HG03025 (cell line): ENCODE data around the gene IRS1.
"Not testable (repeated sequence)": the region's sequence is repeated elsewhere in the genome, so short reads cannot be mapped to it uniquely, and the experiment has no call there.

ENCODE experiments used
- ATAC-seq: cut with Tn5 transposase; IDR thresholded peaks from one replicate; pipeline ENCODE4 v1.9.1; 2021; ENCODE audit warnings: mild to moderate bottlenecking, moderate library complexity; ENCODE audit not compliant: unreplicated experiment, low FRiP score

IRS1 gene, protein sequence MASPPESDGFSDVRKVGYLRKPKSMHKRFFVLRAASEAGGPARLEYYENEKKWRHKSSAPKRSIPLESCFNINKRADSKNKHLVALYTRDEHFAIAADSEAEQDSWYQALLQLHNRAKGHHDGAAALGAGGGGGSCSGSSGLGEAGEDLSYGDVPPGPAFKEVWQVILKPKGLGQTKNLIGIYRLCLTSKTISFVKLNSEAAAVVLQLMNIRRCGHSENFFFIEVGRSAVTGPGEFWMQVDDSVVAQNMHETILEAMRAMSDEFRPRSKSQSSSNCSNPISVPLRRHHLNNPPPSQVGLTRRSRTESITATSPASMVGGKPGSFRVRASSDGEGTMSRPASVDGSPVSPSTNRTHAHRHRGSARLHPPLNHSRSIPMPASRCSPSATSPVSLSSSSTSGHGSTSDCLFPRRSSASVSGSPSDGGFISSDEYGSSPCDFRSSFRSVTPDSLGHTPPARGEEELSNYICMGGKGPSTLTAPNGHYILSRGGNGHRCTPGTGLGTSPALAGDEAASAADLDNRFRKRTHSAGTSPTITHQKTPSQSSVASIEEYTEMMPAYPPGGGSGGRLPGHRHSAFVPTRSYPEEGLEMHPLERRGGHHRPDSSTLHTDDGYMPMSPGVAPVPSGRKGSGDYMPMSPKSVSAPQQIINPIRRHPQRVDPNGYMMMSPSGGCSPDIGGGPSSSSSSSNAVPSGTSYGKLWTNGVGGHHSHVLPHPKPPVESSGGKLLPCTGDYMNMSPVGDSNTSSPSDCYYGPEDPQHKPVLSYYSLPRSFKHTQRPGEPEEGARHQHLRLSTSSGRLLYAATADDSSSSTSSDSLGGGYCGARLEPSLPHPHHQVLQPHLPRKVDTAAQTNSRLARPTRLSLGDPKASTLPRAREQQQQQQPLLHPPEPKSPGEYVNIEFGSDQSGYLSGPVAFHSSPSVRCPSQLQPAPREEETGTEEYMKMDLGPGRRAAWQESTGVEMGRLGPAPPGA (N-terminal part only)

DNA sequence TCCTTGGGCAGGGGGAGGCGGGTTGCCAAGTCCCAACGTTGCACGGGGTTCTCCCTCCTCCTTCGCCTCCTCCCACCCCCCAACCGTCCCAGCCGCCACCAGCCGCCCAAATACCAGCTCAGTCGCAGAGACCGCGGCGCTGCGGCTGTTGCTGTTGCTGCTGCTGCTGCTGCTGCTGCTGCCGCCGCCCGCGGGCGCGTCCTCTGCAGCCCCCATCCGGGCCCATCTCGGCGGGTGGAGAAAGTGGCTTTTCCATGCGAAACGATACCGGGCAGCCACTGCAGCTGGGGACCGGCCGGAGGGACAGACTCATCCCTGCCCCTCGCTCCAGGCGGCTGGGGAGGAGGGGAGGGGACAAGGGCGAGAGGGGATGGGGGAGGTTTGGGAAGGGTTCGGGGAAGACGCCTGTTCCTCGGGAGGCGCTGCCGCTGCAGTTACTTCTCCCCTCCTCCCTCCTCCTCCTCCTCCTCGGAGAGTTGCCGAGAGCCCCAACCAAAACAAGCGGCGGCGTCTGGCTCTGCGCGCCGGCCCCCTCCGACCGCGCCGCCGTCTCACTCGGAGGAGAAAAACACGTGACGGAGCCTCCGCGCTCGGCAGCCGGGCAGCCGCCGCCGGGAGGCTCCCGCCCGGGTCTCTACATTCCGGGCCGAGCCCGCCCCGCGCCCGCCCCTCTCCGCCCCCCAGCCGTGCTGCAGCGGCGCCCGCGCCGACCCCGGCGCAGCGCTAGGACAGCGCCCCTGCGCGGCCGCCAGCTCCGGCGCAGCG lies at the start of gene IRS1:
TSS of gene IRS1 (minus strand) at position 610 of the 765 bp plus-strand sequence. CDS start 1,082 bp downstream, outside the sequence.
- peak; percentile 42 for ATAC-seq

DNA sequence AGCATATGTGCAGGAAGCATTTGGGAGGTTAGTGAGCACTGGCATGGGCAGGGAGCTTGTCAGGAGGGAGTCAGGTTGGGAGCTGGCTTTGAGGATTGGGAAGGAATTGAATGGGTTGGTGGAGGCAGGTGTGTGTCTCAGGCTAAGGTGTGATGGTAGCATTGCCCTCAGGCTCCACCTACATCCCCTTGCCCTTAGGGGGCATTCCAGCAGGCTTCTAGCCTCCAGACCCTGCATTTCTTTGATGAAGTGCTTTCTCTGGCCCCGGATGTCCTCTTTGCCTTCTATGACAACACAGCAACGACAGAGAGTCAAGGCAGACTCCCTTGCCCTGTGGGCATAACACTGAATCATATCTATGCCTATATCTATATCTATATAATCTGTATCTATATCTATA lies 49.7 kb upstream of the IRS1 start:
- ATAC-seq = no peak

DNA sequence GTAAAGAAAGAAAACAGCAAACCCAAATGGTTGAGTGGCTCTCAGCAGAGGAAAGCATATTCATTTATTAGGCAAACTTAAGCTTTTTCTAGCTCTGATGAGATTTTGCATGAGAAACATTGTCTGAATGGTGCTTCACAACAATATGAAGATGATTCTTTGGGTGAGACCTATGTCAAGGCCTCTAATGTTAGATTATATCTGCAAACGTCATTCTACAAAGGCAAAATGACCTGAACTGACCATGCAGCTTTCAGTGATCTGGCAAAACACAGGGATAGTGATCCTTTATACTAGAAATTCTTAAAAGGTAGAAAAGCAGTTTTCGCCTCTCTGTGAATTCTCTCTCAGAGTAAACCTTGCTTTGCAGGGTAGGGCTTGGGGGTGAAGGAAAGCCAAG lies 47.9 kb upstream of the IRS1 start:
- ATAC-seq = no peak

DNA sequence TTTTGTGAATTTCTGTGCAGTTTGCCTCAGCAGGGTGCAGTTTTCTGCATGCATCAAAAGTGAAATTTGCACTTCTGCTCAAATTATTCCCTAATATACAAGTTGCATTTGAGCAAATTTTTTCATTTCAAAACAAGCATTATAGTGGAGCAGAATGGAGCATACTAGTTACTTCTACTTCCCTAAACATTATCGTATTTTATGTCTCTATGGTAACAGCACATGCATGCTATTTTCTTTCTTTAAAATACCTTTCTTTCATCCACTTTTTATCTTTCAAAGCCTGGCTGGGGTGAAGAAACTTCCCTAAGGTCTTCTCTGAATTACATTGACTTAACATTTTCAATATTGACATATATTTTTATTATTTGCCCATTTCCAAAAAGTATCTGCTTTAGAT lies 47.5 kb upstream of the IRS1 start:
- ATAC-seq = no peak

DNA sequence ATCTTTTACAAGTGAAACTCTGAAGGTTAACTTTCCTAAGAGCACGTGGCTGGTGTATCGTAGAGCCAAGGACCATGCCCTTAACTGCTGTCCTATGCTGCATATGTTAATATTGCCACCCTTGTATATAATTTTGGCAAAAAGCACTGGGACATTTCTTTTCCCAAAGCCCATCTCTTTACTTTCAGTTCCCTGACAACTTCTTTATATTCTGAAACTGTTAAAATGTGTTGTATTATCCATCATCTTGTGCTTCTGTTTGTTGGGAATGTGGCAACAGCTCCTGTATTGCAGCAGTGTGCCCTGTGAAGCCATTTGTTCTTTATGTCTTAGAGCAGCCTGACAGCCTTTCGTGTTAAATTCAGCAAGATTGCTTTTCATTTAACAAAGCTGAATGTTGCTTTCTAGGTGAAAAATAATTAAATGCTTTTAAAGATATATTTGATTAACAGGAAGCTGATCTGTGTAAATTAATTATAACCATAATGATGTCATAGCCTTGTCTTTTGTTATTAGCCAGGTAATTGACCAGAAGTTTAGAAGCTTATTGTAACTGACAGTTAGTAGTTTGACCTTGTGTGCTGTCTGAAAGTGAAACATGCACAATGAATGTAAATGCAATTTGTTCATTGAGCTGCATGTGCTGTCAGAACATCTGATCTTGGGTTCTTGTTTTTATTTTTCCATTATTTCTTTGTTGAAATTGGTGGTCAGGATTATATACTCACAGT lies 45.9 kb upstream of the IRS1 start:
- peak; percentile 54 for ATAC-seq

DNA sequence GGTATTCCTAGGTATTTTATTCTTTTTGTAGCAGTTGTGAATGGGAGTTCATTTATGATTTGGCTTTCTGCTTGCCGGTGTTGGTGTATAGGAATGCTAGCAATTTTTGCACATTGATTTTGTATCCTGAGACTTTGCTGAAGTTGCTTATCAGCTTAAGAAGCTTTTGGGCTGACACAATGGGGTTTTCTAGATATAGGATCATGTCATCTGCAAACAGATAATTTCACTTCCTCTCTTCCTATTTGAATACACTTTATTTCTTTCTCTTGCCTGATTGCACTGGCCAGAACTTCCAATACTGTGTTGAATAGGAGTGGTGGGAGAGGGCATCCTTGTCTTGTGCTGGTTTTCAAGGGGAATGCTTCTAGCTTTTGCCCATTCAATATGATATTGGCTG lies 43.4 kb upstream of the IRS1 start:
- not testable (repeated sequence) for ATAC-seq

DNA sequence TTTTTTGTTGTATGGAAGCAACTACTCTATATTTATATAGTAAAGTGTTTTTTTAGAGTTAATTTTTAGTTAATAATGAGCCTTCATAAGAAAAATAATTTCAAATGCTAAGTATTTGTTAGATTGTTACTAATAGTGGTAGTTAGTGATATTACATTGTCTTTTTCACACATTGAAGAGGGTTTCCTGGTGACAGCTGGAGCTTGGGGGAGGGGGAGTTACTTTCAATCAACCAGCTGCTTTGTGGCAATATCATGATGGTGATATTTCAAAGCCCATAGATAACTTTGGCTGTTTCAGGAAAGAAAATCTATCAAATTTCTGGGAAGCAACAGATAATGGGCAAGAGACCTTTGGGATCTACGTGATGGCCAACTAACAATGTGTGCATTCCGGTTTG lies 40.3 kb upstream of the IRS1 start:
- ATAC-seq = no peak

DNA sequence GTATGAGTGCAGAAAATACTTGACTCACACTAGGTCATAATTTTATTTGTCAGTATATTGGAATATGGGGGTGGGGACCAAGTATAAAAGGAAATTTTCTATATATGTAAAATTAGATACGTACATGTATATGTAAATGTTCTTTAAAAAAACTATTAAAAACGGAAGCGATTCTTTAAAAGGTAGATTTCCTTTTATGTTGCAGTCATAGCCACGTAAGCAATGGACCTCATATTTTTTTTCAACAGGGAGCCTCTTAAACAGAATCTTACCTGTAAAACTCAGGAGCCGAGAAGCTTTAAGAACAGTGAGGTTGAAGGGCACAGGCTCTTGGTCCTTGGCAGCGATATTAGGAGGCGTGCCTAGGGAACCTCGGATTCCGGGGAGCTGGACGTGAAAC lies 39.5 kb upstream of the IRS1 start:
- ATAC-seq = no peak

DNA sequence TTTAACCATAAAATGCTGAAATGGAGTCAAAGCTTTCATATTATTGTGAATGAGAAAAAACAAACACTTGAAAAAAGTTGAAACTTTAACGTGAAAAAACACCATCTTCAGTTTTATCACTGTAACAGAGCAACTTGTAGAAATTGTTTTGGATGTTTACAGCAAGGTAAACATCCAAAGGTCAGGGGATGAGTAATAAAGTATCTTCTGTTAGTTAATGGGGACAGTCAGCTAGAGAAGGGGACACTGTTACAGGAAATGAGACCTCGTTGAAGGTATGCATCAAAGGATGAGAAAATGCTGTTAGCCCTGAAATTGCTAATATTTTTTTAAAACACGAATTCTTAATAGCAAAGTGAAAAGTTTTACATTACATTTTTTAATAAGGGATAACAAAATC lies 39.1 kb upstream of the IRS1 start:
- ATAC-seq = no peak

DNA sequence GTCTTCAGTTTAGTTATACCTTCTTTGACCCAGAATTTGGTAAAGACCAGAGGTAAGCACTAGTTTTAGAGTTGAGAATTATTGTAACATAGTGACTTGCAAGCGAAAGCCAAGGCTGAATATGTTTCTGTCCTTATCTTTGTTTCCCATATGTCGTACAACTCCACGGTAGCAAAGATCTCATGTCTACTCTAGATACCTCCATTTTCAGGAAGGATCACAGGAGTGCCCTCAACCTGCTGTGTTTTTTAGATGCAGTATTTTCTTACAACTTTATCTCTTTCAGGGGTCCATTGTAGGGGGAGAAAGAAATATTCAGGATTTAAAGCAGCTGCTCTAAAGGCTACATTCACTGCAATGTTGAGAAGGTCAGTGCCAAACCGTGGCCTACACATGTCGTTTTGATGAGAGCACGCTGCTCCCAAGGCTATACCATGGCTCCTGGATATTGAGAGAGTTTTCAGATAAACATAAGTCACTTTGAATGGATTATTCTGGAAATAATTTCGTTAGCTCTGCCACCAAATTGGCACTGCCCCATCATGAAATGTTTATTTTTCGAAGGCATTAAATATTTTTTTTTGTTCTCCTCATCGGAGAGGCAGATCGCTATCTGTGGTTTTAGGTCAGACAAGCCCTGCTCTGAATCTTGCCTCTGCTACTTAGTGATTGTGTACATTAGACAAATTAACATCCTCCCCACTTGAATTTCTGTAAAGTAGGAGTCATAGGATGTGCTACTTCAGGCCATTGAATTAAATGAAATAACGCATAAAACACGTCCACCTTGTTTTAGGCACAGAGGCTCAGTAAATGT lies 38.4 kb upstream of the IRS1 start:
- no peak for ATAC-seq

DNA sequence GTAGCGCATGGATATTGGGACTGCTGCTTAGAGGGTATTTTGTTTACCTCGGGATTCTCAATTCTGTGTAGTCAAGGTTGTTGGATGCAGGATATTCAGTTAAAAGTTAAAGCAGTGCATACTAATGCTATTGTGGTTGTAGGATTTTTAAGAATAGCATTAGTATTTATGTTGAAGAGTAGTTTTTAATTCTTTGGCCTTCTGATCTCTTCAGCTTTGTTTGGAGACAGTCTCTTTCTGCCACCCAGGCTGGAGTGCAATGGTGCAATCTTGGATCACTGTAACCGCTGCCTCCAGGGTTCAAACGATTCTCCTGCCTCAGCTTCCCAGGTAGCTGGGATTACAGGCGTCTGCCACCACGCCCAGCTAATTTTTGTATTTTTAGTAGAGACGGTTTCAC lies 37.7 kb upstream of the IRS1 start:
- no peak for ATAC-seq

DNA sequence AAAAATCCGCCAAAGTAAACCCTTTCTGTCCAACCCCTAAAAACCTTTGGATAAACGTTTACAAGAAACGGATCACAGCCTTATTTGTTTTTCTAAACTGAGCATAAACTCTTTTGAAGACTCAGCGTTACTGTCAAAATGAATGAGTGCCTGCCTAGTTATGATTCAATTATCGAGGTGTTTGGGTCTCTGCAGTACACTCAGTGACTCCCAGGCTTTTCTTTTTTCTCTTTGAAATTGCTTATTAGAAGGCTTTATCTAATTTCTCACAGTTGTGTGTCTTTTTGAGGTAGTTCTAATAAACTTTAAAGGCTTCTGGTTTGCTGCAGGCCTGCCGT lies 36.9 kb upstream of the IRS1 start:
- peak; percentile 5 for ATAC-seq

DNA sequence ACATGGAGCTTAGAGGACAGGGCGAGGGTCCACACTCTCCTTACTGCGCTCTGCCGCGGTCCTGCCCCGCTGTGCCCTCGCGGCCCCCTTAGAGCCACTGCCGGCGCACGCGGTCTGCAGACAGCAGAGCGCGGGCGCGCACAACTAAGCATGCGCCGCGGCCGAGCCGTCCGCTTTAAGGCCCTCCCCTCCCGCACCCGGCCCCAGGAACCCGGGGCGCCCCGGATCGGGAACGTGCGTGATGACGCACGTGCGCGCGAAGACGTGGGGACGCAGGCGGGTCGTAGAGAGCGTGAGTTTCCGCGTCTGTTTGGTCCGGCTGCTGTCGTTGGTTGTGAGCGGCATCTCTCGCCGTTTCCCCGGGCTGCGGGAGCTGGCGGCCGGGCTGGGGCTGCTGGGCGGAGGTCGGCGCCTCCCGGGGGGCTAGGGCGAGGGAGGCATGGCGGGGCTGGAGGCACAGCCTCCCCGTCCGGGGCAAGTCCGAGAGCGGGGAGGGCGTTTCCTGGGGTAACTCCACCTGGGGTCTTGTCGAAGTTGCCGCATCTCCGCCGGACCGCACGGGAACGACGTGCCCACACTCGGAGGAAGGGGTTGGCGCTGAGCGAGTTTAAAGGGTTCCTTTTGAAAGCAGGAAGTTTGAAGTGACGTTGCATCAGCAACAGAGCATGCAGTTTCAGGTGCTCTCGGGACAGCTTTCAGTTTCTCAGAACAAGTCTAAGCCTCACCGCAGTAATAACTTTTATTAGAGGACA lies 36.4 kb upstream of the IRS1 start, which contains the start of gene RHBDD1:
TSS of gene RHBDD1 (plus strand) at position 259 of the 752 bp plus-strand sequence. CDS start 28,640 bp downstream, outside the sequence.
- ATAC-seq = peak; percentile 89

DNA sequence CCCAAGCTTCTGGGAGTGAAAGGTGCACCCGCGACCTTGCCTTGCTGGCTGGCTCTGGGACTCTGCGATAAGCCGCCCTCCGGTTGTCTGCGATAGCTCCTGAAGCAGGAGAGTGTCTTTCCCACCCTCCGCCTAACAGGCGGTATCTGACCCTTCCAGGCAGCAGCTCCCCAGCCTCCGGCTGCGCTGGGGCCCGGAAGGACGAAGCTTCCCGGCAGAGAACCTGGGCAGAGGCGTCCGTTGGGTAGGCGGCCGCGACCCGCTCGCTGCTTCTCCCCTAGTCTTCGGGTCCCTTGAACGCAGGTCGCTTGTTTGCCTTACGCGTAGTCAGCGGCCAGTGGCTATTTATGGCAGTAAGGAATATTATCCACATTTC lies 35.8 kb upstream of the IRS1 start:
- ATAC-seq = peak; percentile 29

DNA sequence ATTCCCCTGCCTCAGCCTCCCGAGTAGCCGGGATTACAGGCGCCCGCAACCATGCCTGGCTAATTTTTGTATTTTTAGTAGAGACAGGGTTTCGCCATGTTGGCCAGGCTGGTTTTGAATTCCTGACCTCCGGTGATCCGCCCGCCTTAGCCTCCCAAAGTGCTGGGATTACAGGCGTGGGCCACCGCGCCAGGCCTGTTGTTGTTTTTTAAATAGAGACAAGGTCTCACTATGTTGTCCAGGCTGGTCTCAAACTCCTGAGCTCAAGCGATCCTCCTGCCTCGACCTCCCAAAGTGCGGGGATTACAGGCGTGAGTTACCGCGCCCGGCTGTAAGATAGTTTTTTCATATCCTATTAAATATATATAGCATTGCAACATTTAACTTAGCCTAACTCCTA lies 35.3 kb upstream of the IRS1 start:
- ATAC-seq = not testable (repeated sequence)

DNA sequence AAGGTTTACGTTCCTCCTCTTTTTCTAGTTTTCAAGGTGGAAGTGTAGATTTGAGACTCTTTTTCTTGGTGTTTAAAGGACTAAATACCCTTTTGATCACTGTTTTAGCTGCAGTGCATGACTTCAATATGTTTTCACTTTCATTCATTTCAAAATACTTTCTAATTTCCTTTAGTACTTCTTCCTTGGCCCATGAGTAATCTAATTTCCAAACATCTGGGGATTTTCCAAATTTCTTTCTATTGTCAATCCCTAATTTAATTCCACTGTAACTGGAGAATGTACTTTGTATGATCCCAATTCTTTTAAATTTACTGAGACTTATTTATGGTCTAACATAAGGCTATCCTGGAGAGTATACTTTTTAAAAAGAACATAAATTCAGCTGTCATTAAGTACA lies 32.4 kb upstream of the IRS1 start:
- no peak for ATAC-seq

DNA sequence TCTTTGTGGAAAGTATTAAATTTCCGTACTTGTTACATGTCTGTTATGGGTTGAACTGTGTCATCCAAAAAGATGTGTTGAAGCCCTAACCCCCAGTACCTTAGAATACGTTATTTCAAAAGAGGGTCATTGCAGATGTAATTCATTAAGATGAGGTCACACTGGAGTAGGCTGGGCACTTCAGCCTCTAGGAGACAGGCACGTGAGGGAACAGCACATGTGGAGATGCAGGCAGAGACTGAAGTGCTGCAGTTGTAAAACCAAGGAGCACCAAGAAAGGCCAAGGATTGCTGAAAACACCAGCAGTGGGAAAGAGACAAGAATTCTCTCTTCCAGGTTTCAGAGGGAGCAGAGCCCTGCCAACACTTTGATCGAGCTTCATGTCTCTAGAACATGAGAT lies 31.6 kb upstream of the IRS1 start:
- ATAC-seq = no peak
